ENCODE measurements around the gene GIMD1. TPM values are rescaled to one million over a fixed set of nuclear protein-coding genes. Genes with fewer than 3 reads are reported as not detected.

GIMD1 gene
- total and polyA plus RNA-seq, 7 donors = not detected

DNA sequence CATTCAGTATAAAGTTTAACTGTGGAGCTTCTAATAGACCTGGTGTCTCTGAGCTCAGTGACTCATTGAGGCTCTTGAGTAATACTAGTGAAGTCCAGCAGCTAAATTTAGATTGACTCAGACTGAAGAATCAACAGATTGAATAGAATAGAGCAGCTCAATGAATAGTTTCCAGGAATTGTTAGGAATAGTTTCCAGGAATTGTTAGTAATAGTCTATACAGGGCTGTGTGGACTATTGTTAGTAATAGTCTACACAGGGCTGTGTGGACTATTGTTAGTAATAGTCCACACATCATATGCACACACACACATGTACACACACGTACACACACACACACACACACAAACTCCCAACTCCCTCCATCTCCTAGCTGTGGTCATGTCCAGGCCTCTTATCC is 3.0 kb downstream of the GIMD1 start:
- TF ChIP-seq CTCF (IDR thresholded peaks at IDR 0.05) = no peak
- no peak for TF ChIP-seq EP300 (IDR thresholded peaks at IDR 0.05)
- TF ChIP-seq POLR2A (IDR thresholded peaks at IDR 0.05) = no peak
- no peak for TF ChIP-seq POLR2AphosphoS5 (IDR thresholded peaks at IDR 0.05)
- Histone ChIP-seq H3K36me3 (no peaks in the 10 kb centered on the region), H3K9me3 (no peaks in the 10 kb centered on the region), H3K27ac (peak overlapping the region in 2 of 4 donors; percentile 9 to 48), H3K27me3 (no peaks in the 10 kb centered on the region), H3K4me1 (peaks cover 0 to 17% (median 15%) of the 10 kb centered on the region in 4 donors), H3K4me3 (no peak overlapping the region)
- intact Hi-C loops (cut with DNase I) = loop anchor here (10.0 kb wide), 2 partner anchors 669 to 1149 kb away; partner anchors contain the start of gene DKK2
- 79 to 89% methylated on average over 1 of the region's 1 CpG for WGBS, 2 donors
- DNase-seq = no peak

GRCh38 chr4:106364282-106364681 is 4.3 kb downstream of the GIMD1 start:
- H3K9me3 ChIP-seq = no peaks in the 10 kb centered on the region
- no peak for TF ChIP-seq POLR2AphosphoS5 (IDR thresholded peaks at IDR 0.05)
- no peak for TF ChIP-seq EP300 (IDR thresholded peaks at IDR 0.05)
- TF ChIP-seq POLR2A (IDR thresholded peaks at IDR 0.05) = no peak
- no peak for TF ChIP-seq CTCF (IDR thresholded peaks at IDR 0.05)
- H3K27ac ChIP-seq = no peak overlapping the region
- H3K4me3 ChIP-seq = no peak overlapping the region
- intact Hi-C loops (cut with DNase I) = loop anchor here (10.0 kb wide), 2 partner anchors 671 to 1151 kb away; partner anchors contain the start of gene DKK2
- 86 to 91% methylated on average over 1 of the region's 1 CpG for WGBS, 2 donors
- peaks cover 0 to 15% (median 11%) of the 10 kb centered on the region in 4 donors for H3K4me1 ChIP-seq
- DNase-seq = no peak
- H3K27me3 ChIP-seq = no peaks in the 10 kb centered on the region
- H3K36me3 ChIP-seq = no peaks in the 10 kb centered on the region

DNA sequence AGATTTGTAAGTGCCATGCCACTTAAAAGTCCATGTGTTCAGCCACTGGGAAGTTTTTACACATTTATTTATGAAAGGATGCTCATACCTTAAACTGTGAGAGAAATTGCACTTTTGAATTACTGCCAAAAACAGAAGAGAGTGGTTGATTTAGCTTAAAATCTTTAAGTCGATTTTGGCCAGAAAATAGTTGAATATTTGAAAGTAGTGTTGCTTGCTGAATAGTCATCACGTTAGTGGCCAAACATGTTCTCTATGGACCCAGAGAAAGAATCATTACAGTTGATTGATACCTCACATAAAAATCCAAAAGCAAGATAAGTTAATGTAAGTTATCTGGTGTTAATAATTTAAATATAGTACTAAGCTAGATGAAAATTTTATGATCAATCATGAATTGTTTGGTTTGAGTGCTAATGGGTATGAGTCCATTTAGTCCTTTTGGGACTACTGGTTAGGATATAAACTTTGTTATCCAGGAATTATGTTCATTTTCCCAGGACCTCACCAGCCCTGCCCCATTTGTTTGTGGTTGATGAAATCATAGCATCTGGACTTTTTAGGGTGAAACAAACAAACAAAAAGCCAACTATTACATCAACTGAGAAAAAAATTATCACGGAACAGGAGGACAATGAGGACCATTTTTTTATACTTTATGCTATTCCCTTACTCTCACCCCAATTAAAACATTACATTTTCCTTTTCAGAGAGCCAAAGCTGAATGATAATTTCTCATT is 6.3 kb downstream of the GIMD1 start:
- WGBS, 2 donors = 76 to 78% methylated on average over 3 of the region's 3 CpGs
- intact Hi-C loops (cut with DNase I) = loop anchor here (10.0 kb wide), 2 partner anchors 673 to 1153 kb away; partner anchors contain the start of gene DKK2
- Histone ChIP-seq H3K9me3 (no peaks in the 10 kb centered on the region), H3K4me1 (peaks cover 0 to 15% (median 9%) of the 10 kb centered on the region in 4 donors), H3K27ac (no peak overlapping the region), H3K4me3 (no peak overlapping the region), H3K27me3 (no peaks in the 10 kb centered on the region), H3K36me3 (no peaks in the 10 kb centered on the region)
- no peak for DNase-seq
- TF ChIP-seq POLR2A (IDR thresholded peaks at IDR 0.05) = no peak
- TF ChIP-seq EP300 (IDR thresholded peaks at IDR 0.05) = no peak
- TF ChIP-seq CTCF (IDR thresholded peaks at IDR 0.05) = no peak
- no peak for TF ChIP-seq POLR2AphosphoS5 (IDR thresholded peaks at IDR 0.05)

DNA sequence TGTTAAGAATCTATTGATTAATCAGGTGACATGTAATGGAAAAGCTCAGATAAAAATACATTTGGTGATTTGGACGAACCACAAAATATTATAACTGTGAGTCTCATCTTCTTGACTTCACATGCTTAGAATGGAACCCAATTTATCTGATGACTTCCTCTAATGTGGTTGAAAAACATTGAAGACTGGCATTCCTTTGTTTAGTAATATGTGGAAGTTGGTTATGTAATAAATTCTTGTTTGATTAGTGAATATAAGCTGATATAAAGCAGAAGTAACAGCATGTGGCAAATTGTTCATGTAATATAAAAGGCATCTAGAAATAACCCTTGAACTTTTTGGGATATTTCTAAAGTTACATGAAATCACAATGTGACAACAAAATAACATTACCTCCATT is 9.7 kb downstream of the GIMD1 start:
- Histone ChIP-seq H3K27me3 (no peaks in the 10 kb centered on the region), H3K4me1 (no peaks in the 10 kb centered on the region), H3K36me3 (no peaks in the 10 kb centered on the region), H3K27ac (no peak overlapping the region), H3K4me3 (no peak overlapping the region), H3K9me3 (no peaks in the 10 kb centered on the region)
- TF ChIP-seq POLR2AphosphoS5 (IDR thresholded peaks at IDR 0.05) (no peak), EP300 (IDR thresholded peaks at IDR 0.05) (no peak), CTCF (IDR thresholded peaks at IDR 0.05) (no peak), POLR2A (IDR thresholded peaks at IDR 0.05) (no peak)
- 80 to 88% methylated on average over 1 of the region's 1 CpG for WGBS, 2 donors
- intact Hi-C loops (cut with DNase I) = no loop called here
- no peak for DNase-seq
